Fibroblast of lung (primary cell): ENCODE measurements around the gene NDEL1. TPM values are rescaled to one million over a fixed set of nuclear protein-coding genes. Genes with fewer than 3 reads are reported as not detected.

Experiments
- DNase-seq, 2 donors: peaks; one replicate each; pipeline versions ENCODE4 v3.0.0 to v3.0.0-alpha.2; 2010; ENCODE audit warnings: low read depth in 2 of 2
- H2AFZ ChIP-seq: 2 replicates; pipeline ENCODE4 v1.5.1; 2012; ENCODE audit warnings: low read length, control low read depth, inconsistent platforms
- H3K27ac ChIP-seq: 2 replicates; pipeline ENCODE4 v1.5.1; 2011; ENCODE audit warnings: low read length, control low read depth; ENCODE audit not compliant: insufficient read depth
- H3K27me3 ChIP-seq: 2 replicates; pipeline ENCODE4 v1.5.1; 2011; ENCODE audit warnings: mild to moderate bottlenecking, low read length; ENCODE audit not compliant: control insufficient read depth, insufficient read depth
- H3K36me3 ChIP-seq: 2 replicates; pipeline ENCODE4 v1.5.1; 2011; ENCODE audit warnings: low read length; ENCODE audit not compliant: control insufficient read depth, insufficient read depth
- H3K4me1 ChIP-seq: 2 replicates; pipeline ENCODE4 v1.5.1; 2011; ENCODE audit warnings: low read length; ENCODE audit not compliant: control insufficient read depth, insufficient read depth; ENCODE audit errors: extremely low read depth
- H3K4me2 ChIP-seq: 2 replicates; pipeline ENCODE4 v1.5.1; 2011; ENCODE audit warnings: low read length, control low read depth; ENCODE audit not compliant: insufficient read depth; ENCODE audit errors: extremely low read depth
- H3K4me3 ChIP-seq, 4 experiments: fragments of 200-600 bp in 1 of 4; sonication (generic) in 1 of 4; replicated peaks in 1 of 4; 2 replicates each; pipeline ENCODE4 v1.5.1; 2011 to 2016; ENCODE audit warnings: low read length in 4 of 4, low read depth in 3 of 4, mild to moderate bottlenecking in 3 of 4, control low read depth in 2 of 4, inconsistent platforms in 1 of 4, mixed read lengths in 1 of 4; ENCODE audit not compliant: insufficient read depth in 1 of 4; ENCODE audit errors: control extremely low read depth in 1 of 4
- H3K79me2 ChIP-seq: 2 replicates; pipeline ENCODE4 v1.5.1; 2012; ENCODE audit warnings: mild to moderate bottlenecking, low read length, inconsistent platforms; ENCODE audit not compliant: control insufficient read depth, insufficient read depth
- H3K9ac ChIP-seq: 2 replicates; pipeline ENCODE4 v1.5.1; 2011; ENCODE audit warnings: mild to moderate bottlenecking, low read length, control low read depth; ENCODE audit not compliant: insufficient read depth
- H3K9me3 ChIP-seq: 2 replicates; pipeline ENCODE4 v1.5.1; 2012; ENCODE audit warnings: low read depth, low read length; ENCODE audit not compliant: control insufficient read depth, insufficient read depth
- H4K20me1 ChIP-seq: 2 replicates; pipeline ENCODE4 v1.5.1; 2011; ENCODE audit warnings: low read length; ENCODE audit not compliant: control insufficient read depth, insufficient read depth; ENCODE audit errors: extremely low read depth
- EZH2 ChIP-seq: IDR thresholded peaks from 2 replicates; pipeline ENCODE4 v1.5.1; 2012; ENCODE audit warnings: low read length, control low read depth, mild to moderate bottlenecking; ENCODE audit errors: missing control alignments
- polyA plus RNA-seq, 2 donors: library from polyadenylated mRNA; depleted of rRNA in 1 of 2; stranded (reverse) in 1 of 2; unstranded in 1 of 2; fragments of >200 nt; gene quantifications; 2 replicates each; pipeline ENCODE4 v1.2.1, GENCODE V29; 2011 to 2012; ENCODE audit warnings: missing spikeins in 1 of 2
- total RNA-seq: library from RNA; depleted of rRNA; stranded (reverse); fragments of >200 nt; gene quantifications from 2 replicates; pipeline ENCODE4 v1.2.1, GENCODE V29; 2014
- TF ChIP-seq, protein P1 (sequence below), 2 donors: IDR thresholded peaks in 1 of 2; conservative IDR thresholded peaks in 1 of 2; 1 replicate in 1 of 2; 2 replicates in 1 of 2; pipeline ENCODE4 v1.5.1; 2011 to 2012; ENCODE audit warnings: low read length in 2 of 2, control low read depth in 1 of 2, inconsistent platforms in 1 of 2, low read depth in 1 of 2, mild to moderate bottlenecking in 1 of 2

The NDEL1 gene
- total and polyA plus RNA-seq, 2 donors (not counting 1 experiment from before 2014, with no cell fraction given): 45.4 to 88.6 TPM

DNA sequence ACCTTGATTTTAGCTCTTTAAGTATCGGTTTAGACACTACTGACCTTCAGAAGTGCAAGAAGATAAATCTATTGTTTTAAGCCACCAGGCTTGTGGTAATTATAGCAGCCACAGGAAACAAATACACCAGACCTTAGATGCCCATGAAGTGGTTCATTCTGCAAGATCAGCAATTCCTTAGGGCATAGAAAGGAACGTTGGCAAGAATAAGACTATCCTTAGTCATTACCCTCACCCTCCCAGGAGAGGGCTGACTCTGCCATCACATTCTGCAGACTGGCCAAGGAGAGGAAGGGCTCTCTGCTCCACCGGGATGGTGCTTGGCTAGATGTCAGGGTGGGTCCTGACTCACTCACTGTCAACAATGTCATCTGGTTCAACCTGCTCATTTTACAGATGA lies 14.1 kb upstream of the NDEL1 start:
- Histone ChIP-seq H3K79me2 (no peaks in the 10 kb centered on the region), H3K36me3 (no peaks in the 10 kb centered on the region), H3K4me2 (no peak overlapping the region), H3K27ac (no peak overlapping the region), H3K27me3 (peaks cover 9% of the 10 kb centered on the region), H2AFZ (no peak overlapping the region), H3K4me3 (no peak overlapping the region), H4K20me1 (no peaks in the 10 kb centered on the region), H3K9me3 (no peaks in the 10 kb centered on the region), H3K4me1 (no peaks in the 10 kb centered on the region), H3K9ac (no peak overlapping the region)
- no peak for DNase-seq
- TF ChIP-seq EZH2: no peak
- TF ChIP-seq, protein P1, sequence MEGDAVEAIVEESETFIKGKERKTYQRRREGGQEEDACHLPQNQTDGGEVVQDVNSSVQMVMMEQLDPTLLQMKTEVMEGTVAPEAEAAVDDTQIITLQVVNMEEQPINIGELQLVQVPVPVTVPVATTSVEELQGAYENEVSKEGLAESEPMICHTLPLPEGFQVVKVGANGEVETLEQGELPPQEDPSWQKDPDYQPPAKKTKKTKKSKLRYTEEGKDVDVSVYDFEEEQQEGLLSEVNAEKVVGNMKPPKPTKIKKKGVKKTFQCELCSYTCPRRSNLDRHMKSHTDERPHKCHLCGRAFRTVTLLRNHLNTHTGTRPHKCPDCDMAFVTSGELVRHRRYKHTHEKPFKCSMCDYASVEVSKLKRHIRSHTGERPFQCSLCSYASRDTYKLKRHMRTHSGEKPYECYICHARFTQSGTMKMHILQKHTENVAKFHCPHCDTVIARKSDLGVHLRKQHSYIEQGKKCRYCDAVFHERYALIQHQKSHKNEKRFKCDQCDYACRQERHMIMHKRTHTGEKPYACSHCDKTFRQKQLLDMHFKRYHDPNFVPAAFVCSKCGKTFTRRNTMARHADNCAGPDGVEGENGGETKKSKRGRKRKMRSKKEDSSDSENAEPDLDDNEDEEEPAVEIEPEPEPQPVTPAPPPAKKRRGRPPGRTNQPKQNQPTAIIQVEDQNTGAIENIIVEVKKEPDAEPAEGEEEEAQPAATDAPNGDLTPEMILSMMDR (conservative IDR thresholded peaks at IDR 0.05 in 1 of 2, IDR thresholded peaks at IDR 0.05 in 1 of 2; ENCODE audit: low read depth in 1 of 2, low read length in 2 of 2): no peak

DNA sequence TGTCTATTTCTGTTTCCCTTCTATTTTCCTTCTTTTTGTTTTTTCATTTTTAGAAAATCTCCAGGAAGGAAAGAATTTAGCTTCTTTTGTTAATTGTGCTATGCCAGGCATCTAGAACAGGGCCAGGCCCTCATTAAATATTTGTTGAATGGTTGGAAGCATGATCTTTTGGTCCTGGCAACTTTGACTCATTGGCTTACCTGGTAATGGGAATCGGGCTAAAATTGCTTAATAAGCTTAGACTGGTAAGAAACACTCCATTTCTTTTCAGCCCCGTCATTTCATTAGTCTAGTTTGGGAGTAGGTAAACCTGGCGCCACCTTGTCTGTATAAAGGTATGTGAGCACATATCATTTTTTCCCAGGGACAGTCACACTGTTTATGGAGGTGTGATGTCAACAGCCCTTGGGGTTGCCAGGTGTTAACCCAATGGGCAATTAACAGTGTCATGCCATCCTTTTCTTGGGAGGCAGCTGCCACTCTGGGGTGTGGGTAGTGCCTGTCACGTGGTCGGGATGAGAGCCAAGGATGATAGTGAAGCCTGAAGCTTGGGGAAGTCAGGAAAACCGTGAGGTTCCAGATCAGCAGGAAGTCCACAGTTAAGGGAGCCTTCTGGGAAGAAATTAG lies 9.5 kb upstream of the NDEL1 start:
- H4K20me1 ChIP-seq: no peaks in the 10 kb centered on the region
- no peaks in the 10 kb centered on the region for H3K27me3 ChIP-seq
- no peak overlapping the region for H3K27ac ChIP-seq
- DNase-seq: no peak
- no peaks in the 10 kb centered on the region for H3K36me3 ChIP-seq
- H3K4me1 ChIP-seq: no peaks in the 10 kb centered on the region
- no peaks in the 10 kb centered on the region for H3K79me2 ChIP-seq
- no peaks in the 10 kb centered on the region for H3K9me3 ChIP-seq
- no peak overlapping the region for H3K4me3 ChIP-seq
- no peak overlapping the region for H2AFZ ChIP-seq
- no peak overlapping the region for H3K9ac ChIP-seq
- TF ChIP-seq, protein P1 (conservative IDR thresholded peaks at IDR 0.05 in 1 of 2, IDR thresholded peaks at IDR 0.05 in 1 of 2; ENCODE audit: low read depth in 1 of 2, low read length in 2 of 2): no peak
- TF ChIP-seq EZH2: no peak
- no peak overlapping the region for H3K4me2 ChIP-seq

DNA sequence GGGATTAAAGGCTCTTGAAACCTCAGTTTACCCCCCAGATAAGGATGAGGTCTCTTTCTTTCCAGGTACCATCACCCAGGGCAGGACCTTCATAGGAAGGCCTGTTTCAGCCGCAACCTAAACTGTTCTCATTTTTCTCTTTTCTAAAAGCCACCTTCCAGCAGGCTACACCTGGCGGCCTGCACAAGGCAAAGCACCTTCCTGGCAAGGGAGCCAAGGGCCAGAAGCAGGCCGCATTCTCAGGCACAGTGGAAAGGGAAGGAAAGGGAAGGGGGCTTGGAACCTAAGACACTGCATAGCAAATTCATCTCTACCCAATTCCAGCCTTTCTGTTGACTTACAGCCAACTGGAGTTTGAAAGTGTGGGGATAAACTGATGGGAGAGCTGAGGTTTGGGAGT lies 8.9 kb upstream of the NDEL1 start:
- H3K4me1 ChIP-seq: no peaks in the 10 kb centered on the region
- no peaks in the 10 kb centered on the region for H3K27me3 ChIP-seq
- no peak overlapping the region for H2AFZ ChIP-seq
- H3K36me3 ChIP-seq: no peaks in the 10 kb centered on the region
- no peak overlapping the region for H3K4me2 ChIP-seq
- no peaks in the 10 kb centered on the region for H3K79me2 ChIP-seq
- no peak for DNase-seq
- no peaks in the 10 kb centered on the region for H3K9me3 ChIP-seq
- H3K4me3 ChIP-seq: no peak overlapping the region
- TF ChIP-seq, protein P1 (conservative IDR thresholded peaks at IDR 0.05 in 1 of 2, IDR thresholded peaks at IDR 0.05 in 1 of 2; ENCODE audit: low read depth in 1 of 2, low read length in 2 of 2): no peak
- TF ChIP-seq EZH2: no peak
- no peak overlapping the region for H3K9ac ChIP-seq
- no peaks in the 10 kb centered on the region for H4K20me1 ChIP-seq
- H3K27ac ChIP-seq: no peak overlapping the region
